ENCODE results near the gene ENOX1. TPM values are rescaled to one million over a fixed set of nuclear protein-coding genes. Genes with fewer than 3 reads are reported as not detected.

ENOX1 gene
- total and polyA plus RNA-seq, 2 of the 13 experiments (the other 11 are each of a cell fraction or from before 2014, with no cell fraction given) = not detected

GRCh38 chr13:43242040-43242439 lies 544.7 kb downstream of the ENOX1 start:
- 0% methylated on average over 1 of the region's 1 CpG for WGBS (ENCODE audit: low lambda C conversion rate)
- BruUV-seq (replicated peaks) = no TSS peak

More at GRCh38 chr13:43242040-43242439, 544.7 kb downstream of the ENOX1 start:
- no peak for FAIRE-seq
- intact Hi-C loops (cut with micrococcal nuclease; ENCODE audit: unreplicated experiment) (no loop called here), in situ Hi-C loops (cut with HindIII; ENCODE audit: extremely low pct_ligation_motif_present, low pct_unique_long_range_greater_than_20kb) (no loop called here)
- H3K4me1 ChIP-seq (ENCODE audit: insufficient read depth, low read length) = no peaks in the 10 kb centered on the region
- H3K36me3 ChIP-seq (replicated peaks in 1 of 2; ENCODE audit: control insufficient read depth in 1 of 2, insufficient read depth in 2 of 2, low read length in 2 of 2) = no peaks in the 10 kb centered on the region
- ChIA-PET POLR2A (no interaction called here), CTCF (ENCODE audit: low intra/inter-chr PET ratio, low total read pairs) (no interaction called here)
- no peak overlapping the region for H3K4me3 ChIP-seq (replicated peaks in 1 of 3; ENCODE audit: insufficient read depth in 1 of 3, low read depth in 2 of 3, low read length in 3 of 3)
- H4K20me1 ChIP-seq (ENCODE audit: insufficient read depth, low read length) = no peaks in the 10 kb centered on the region
- H3K27ac ChIP-seq (ENCODE audit: extremely low read length, insufficient read depth, low read length) = no peak overlapping the region
- no peak overlapping the region for H3K9ac ChIP-seq (ENCODE audit: insufficient read depth, low read depth, low read length)
- ATAC-seq = no peak
- no peaks in the 10 kb centered on the region for H3K9me3 ChIP-seq (ENCODE audit: low read length)
- no peaks in the 10 kb centered on the region for H3K79me2 ChIP-seq (ENCODE audit: insufficient read depth, low read length)
- no peak for DNase-seq (ENCODE audit: low spot score)
- TF ChIP-seq ZSCAN21 (CRISPR knock-in tag; IDR thresholded peaks at IDR 0.05; ENCODE audit: borderline replicate concordance) (no peak), ZNF441 (CRISPR knock-in tag; IDR thresholded peaks at IDR 0.05; ENCODE audit: borderline replicate concordance) (no peak), ZNF616 (CRISPR knock-in tag; IDR thresholded peaks at IDR 0.05; ENCODE audit: low read depth) (no peak), ZNF292 (CRISPR knock-in tag; IDR thresholded peaks at IDR 0.05; ENCODE audit: borderline replicate concordance, low read depth) (no peak), TRAFD1 (CRISPR knock-in tag; IDR thresholded peaks at IDR 0.05; ENCODE audit: borderline replicate concordance) (no peak), HNRNPLL (IDR thresholded peaks at IDR 0.05; ENCODE audit: low read depth, low read length, poor library complexity, severe bottlenecking) (no peak), PHF8 (CRISPR knock-in tag; IDR thresholded peaks at IDR 0.05) (no peak), ZNF337 (CRISPR knock-in tag; IDR thresholded peaks at IDR 0.05; ENCODE audit: borderline replicate concordance, low read depth) (no peak), POLR2AphosphoS5 (IDR thresholded peaks at IDR 0.05; ENCODE audit: low read depth, low read length) (no peak), SMARCC2 (IDR thresholded peaks at IDR 0.05) (no peak)
- TF ChIP-seq, protein P1, sequence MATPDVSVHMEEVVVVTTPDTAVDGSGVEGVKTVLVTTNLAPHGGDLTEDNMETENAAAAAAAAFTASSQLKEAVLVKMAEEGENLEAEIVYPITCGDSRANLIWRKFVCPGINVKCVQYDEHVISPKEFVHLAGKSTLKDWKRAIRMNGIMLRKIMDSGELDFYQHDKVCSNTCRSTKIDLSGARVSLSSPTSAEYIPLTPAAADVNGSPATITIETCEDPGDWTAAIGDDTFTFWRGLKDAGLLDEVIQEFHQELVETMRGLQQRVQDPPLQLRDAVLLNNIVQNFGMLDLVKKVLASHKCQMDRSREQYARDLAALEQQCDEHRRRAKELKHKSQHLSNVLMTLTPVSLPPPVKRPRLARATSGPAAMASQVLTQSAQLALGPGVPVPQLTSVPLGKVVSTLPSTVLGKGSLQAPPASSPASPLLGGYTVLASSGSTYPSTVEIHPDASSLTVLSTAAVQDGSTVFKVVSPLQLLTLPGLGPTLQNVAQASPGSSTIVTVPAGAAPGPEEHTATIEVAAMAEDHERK (CRISPR knock-in tag; IDR thresholded peaks at IDR 0.05; ENCODE audit: low read depth) = no peak
- H3K27me3 ChIP-seq (ENCODE audit: control insufficient read depth in 1 of 2, insufficient read depth in 2 of 2, low read length in 2 of 2) = no peaks in the 10 kb centered on the region
- no peak overlapping the region for H3K4me2 ChIP-seq (ENCODE audit: low read depth, low read length)
- H2AFZ ChIP-seq (ENCODE audit: low read length) = no peak overlapping the region

All from HepG2 (cell line).